Stimulated activated CD4-positive, alpha-beta T cell treated with anti-CD3 and anti-CD28 coated beads, Interleukin-15, amount 100 ng/mL, for 24 hours (primary cell): ENCODE measurements around the gene SPP2.

Experiments
- DNase-seq: peaks from one replicate; pipeline ENCODE4 v3.0.0-alpha.2; 2020

SPP2 gene

GRCh38 chr2:234044157-234044556 is 6.3 kb upstream of the SPP2 start:
- DNase-seq: no peak

- DNase-seq: no peak
Observed at GRCh38 chr2:234046521-234046920, 4.0 kb upstream of the SPP2 start.

- no peak for DNase-seq
Observed at GRCh38 chr2:234047361-234047760, 3.1 kb upstream of the SPP2 start.

GRCh38 chr2:234048049-234048448 is 2.5 kb upstream of the SPP2 start:
- DNase-seq: no peak

GRCh38 chr2:234051374-234052070 is 1.0 kb downstream of the SPP2 start:
- DNase-seq: no peak

- DNase-seq: no peak
Observed at GRCh38 chr2:234058881-234059280, 8.4 kb downstream of the SPP2 start.

- DNase-seq: no peak
Observed at GRCh38 chr2:234060236-234060635, 9.7 kb downstream of the SPP2 start.

GRCh38 chr2:234061624-234062257 is 11.2 kb downstream of the SPP2 start:
- DNase-seq: no peak

- no peak for DNase-seq
Observed at GRCh38 chr2:234066587-234066986, 16.1 kb downstream of the SPP2 start.

GRCh38 chr2:234071664-234072063 is 21.2 kb downstream of the SPP2 start:
- no peak for DNase-seq

- DNase-seq: no peak
Observed at GRCh38 chr2:234072454-234072853, 22.0 kb downstream of the SPP2 start.

- no peak for DNase-seq
Observed at GRCh38 chr2:234074751-234075517, 24.4 kb downstream of the SPP2 start.

- DNase-seq: no peak
Observed at GRCh38 chr2:234075518-234075915, 25.0 kb downstream of the SPP2 start.

GRCh38 chr2:234075947-234076346 is 25.4 kb downstream of the SPP2 start:
- DNase-seq: no peak

- DNase-seq: no peak
Observed at GRCh38 chr2:234076451-234076850, 25.9 kb downstream of the SPP2 start.

- DNase-seq: no peak
Observed at GRCh38 chr2:234078129-234078528, 27.6 kb downstream of the SPP2 start.

- no peak for DNase-seq
Observed at GRCh38 chr2:234081970-234082822, 31.7 kb downstream of the SPP2 start.

GRCh38 chr2:234083572-234084348 is 33.3 kb downstream of the SPP2 start:
- no peak for DNase-seq

GRCh38 chr2:234091432-234091879 is 41.0 kb downstream of the SPP2 start:
- no peak for DNase-seq

GRCh38 chr2:234091883-234092282 is 41.4 kb downstream of the SPP2 start:
- DNase-seq: no peak

GRCh38 chr2:234092344-234092743 is 41.8 kb downstream of the SPP2 start:
- no peak for DNase-seq

- DNase-seq: no peak
Observed at GRCh38 chr2:234095301-234095700, 44.8 kb downstream of the SPP2 start.
